Astrocyte (in vitro differentiated cells and primary cell): ENCODE results near the gene NUCB2. TPM values are rescaled to one million over a fixed set of nuclear protein-coding genes. Genes with fewer than 3 reads are reported as not detected.

Source experiments
- DNase-seq: peaks from one replicate; pipeline ENCODE4 v3.0.0-alpha.2; 2010; ENCODE audit warnings: low read depth
- FAIRE-seq: peaks from 2 replicates; lab custom pipeline; 2011; peaks lifted over from hg19 to GRCh38; lab: Jason Lieb, UNC
- H2AFZ ChIP-seq: 2 replicates; pipeline ENCODE4 v1.6.0; 2012; ENCODE audit warnings: low read depth, low read length, inconsistent platforms
- H3K27ac ChIP-seq: 2 replicates; pipeline ENCODE4 v1.5.1; 2011; ENCODE audit warnings: low read depth, low read length, inconsistent platforms
- H3K27me3 ChIP-seq: 2 replicates; pipeline ENCODE4 v1.6.0; 2011; ENCODE audit warnings: low read length, inconsistent platforms; ENCODE audit not compliant: insufficient read depth
- H3K36me3 ChIP-seq: 2 replicates; pipeline ENCODE4 v1.5.1; 2011; ENCODE audit warnings: low read length, inconsistent platforms; ENCODE audit not compliant: insufficient read depth
- H3K4me1 ChIP-seq: 2 replicates; pipeline ENCODE4 v1.5.1; 2011; ENCODE audit warnings: low read length, inconsistent platforms; ENCODE audit not compliant: insufficient read depth
- H3K4me2 ChIP-seq: 2 replicates; pipeline ENCODE4 v1.6.0; 2012; ENCODE audit warnings: low read length, inconsistent platforms
- H3K4me3 ChIP-seq: 2 replicates; pipeline ENCODE4 v1.5.1; 2011; ENCODE audit warnings: low read depth, mild to moderate bottlenecking, low read length, inconsistent platforms; ENCODE audit not compliant: insufficient read depth
- H3K79me2 ChIP-seq: 2 replicates; pipeline ENCODE4 v1.6.0; 2012; ENCODE audit warnings: mild to moderate bottlenecking, low read length, inconsistent platforms; ENCODE audit not compliant: insufficient read depth
- H3K9ac ChIP-seq: 2 replicates; pipeline ENCODE4 v1.6.0; 2012; ENCODE audit warnings: mild to moderate bottlenecking, low read length, inconsistent platforms
- H3K9me3 ChIP-seq: 2 replicates; pipeline ENCODE4 v1.5.1; 2012; ENCODE audit warnings: low read depth, mild to moderate bottlenecking, low read length, inconsistent platforms; ENCODE audit not compliant: insufficient read depth
- H4K20me1 ChIP-seq: 2 replicates; pipeline ENCODE4 v1.6.0; 2012; ENCODE audit warnings: low read length, inconsistent platforms; ENCODE audit not compliant: insufficient read depth
- H3K27ac Mint-ChIP-seq: one replicate; pipeline ENCODE4 v1.8.0; 2021; ENCODE audit warnings: mild to moderate bottlenecking, mixed read lengths; ENCODE audit not compliant: unreplicated experiment
- H3K27me3 Mint-ChIP-seq: one replicate; pipeline ENCODE4 v1.8.0; 2021; ENCODE audit warnings: low read depth, mixed read lengths; ENCODE audit not compliant: unreplicated experiment
- H3K36me3 Mint-ChIP-seq: one replicate; pipeline ENCODE4 v1.8.0; 2021; ENCODE audit warnings: low read depth, mixed read lengths; ENCODE audit not compliant: unreplicated experiment
- H3K4me1 Mint-ChIP-seq: one replicate; pipeline ENCODE4 v1.8.0; 2021; ENCODE audit warnings: low read depth, mixed read lengths; ENCODE audit not compliant: unreplicated experiment
- H3K4me3 Mint-ChIP-seq: one replicate; pipeline ENCODE4 v1.8.0; 2021; ENCODE audit warnings: mild to moderate bottlenecking, moderate library complexity, mixed read lengths; ENCODE audit not compliant: unreplicated experiment
- H3K9me3 Mint-ChIP-seq: one replicate; pipeline ENCODE4 v1.8.0; 2021; ENCODE audit warnings: mild to moderate bottlenecking, mixed read lengths; ENCODE audit not compliant: unreplicated experiment
- EZH2 ChIP-seq: IDR thresholded peaks from 2 replicates; pipeline ENCODE4 v1.6.1; 2012; ENCODE audit warnings: mild to moderate bottlenecking, low read length, inconsistent platforms; ENCODE audit not compliant: insufficient read depth
- total RNA-seq: library from RNA; stranded (reverse); gene quantifications from 2 replicates; pipeline ENCODE4 v1.2.1, GENCODE V29; 2021
- TF ChIP-seq, protein P1 (sequence below): IDR thresholded peaks from 2 replicates; pipeline ENCODE4 v1.5.1; 2011; ENCODE audit warnings: low read depth, mild to moderate bottlenecking, inconsistent platforms, low read length, moderate library complexity; ENCODE audit not compliant: insufficient read depth

NUCB2 gene
- total RNA-seq, 1 donor from 2014 or later: 71.2 TPM

DNA sequence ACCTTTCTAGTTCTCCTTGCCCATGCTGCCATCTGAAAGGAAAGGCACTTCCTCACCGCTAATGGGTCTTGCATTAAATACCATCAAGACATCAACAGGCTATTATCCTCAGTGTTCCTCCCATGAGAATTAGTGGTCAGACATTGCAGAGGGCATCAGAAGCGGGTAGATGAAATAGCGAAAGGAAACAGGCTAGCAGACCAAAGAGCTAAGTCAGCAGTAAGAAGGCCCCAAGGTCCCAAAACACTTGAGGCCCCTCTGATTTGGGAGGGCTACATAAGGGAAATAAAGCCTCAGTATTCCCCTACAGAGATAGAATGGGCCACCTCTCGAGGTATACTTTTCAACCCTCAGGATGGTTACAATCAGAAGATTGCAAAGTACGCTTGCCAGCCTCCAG is 99.0 kb downstream of the NUCB2 start:
- no peaks in the 10 kb centered on the region for H3K36me3 ChIP-seq
- H3K36me3 Mint-ChIP-seq: peaks cover 43% of the 10 kb centered on the region
- no peak overlapping the region for H3K4me2 ChIP-seq
- H3K4me1 Mint-ChIP-seq: no peaks in the 10 kb centered on the region
- DNase-seq (no peak), FAIRE-seq (no peak)
- no peak overlapping the region for H2AFZ ChIP-seq
- peaks cover 1% of the 10 kb centered on the region for H3K4me1 ChIP-seq
- no peak overlapping the region for H3K27ac ChIP-seq
- H3K27me3 ChIP-seq: no peaks in the 10 kb centered on the region
- peaks cover 31% of the 10 kb centered on the region for H3K9me3 ChIP-seq
- no peaks in the 10 kb centered on the region for H3K27me3 Mint-ChIP-seq
- no peaks in the 10 kb centered on the region for H4K20me1 ChIP-seq
- no peak overlapping the region for H3K4me3 Mint-ChIP-seq
- H3K9me3 Mint-ChIP-seq: peaks cover 46% of the 10 kb centered on the region
- TF ChIP-seq, protein P1, sequence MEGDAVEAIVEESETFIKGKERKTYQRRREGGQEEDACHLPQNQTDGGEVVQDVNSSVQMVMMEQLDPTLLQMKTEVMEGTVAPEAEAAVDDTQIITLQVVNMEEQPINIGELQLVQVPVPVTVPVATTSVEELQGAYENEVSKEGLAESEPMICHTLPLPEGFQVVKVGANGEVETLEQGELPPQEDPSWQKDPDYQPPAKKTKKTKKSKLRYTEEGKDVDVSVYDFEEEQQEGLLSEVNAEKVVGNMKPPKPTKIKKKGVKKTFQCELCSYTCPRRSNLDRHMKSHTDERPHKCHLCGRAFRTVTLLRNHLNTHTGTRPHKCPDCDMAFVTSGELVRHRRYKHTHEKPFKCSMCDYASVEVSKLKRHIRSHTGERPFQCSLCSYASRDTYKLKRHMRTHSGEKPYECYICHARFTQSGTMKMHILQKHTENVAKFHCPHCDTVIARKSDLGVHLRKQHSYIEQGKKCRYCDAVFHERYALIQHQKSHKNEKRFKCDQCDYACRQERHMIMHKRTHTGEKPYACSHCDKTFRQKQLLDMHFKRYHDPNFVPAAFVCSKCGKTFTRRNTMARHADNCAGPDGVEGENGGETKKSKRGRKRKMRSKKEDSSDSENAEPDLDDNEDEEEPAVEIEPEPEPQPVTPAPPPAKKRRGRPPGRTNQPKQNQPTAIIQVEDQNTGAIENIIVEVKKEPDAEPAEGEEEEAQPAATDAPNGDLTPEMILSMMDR: no peak
- TF ChIP-seq EZH2: no peak
- H3K9ac ChIP-seq: no peak overlapping the region
- H3K79me2 ChIP-seq: no peaks in the 10 kb centered on the region
- no peak overlapping the region for H3K27ac Mint-ChIP-seq
- H3K4me3 ChIP-seq: no peak overlapping the region

DNA sequence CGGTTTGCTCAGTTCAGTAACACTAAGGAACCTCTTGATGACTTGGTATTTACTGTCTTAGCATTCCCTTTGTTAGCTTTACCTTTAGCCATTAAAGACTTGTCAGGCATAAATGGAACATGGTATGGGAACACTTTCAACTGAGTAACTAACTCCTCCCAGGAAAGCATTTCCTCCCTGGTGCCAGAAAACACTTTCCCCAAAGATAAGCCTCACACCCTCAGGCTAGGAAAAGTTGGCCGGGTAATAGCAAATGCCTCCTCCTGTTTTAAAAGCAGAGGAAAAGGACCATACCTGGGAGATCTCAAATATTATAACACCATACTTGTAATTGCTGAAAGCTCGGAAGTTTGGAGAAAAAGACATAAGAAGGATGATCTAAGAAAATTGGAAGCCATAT is 100.0 kb downstream of the NUCB2 start:
- peaks cover 38% of the 10 kb centered on the region for H3K9me3 Mint-ChIP-seq
- no peak for FAIRE-seq

DNA sequence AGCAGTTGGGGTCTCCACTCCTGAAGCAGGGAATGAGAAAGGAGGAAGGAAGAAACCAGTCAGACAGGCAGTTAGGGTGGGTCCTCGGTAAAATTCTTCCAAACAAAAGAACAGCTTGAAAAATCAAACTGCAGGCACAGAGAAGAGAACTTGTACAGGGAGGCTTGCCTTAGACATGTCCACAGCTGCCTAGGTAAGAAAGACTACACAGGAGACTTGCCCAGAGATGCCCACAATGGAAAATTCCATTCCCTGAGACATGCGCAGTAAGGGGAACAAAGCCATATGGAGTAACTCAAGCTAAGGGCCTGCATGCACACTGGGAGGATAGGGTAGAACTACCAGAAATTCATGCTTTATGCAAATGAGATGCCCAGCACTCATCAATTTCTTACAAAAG is 102.1 kb downstream of the NUCB2 start:
- DNase-seq: no peak
- Histone ChIP-seq H2AFZ (no peak overlapping the region), H3K36me3 (no peaks in the 10 kb centered on the region), H3K9ac (no peak overlapping the region), H3K27ac (no peak overlapping the region), H4K20me1 (no peaks in the 10 kb centered on the region), H3K4me1 (peaks cover 19% of the 10 kb centered on the region), H3K4me3 (no peak overlapping the region), H3K9me3 (peaks cover 6% of the 10 kb centered on the region), H3K27me3 (no peaks in the 10 kb centered on the region), H3K79me2 (no peaks in the 10 kb centered on the region), H3K4me2 (no peak overlapping the region)
- no peaks in the 10 kb centered on the region for H3K27me3 Mint-ChIP-seq
- TF ChIP-seq EZH2: no peak
- TF ChIP-seq, protein P1: no peak
- peaks cover 21% of the 10 kb centered on the region for H3K9me3 Mint-ChIP-seq
- no peak overlapping the region for H3K4me3 Mint-ChIP-seq
- peaks cover 16% of the 10 kb centered on the region for H3K36me3 Mint-ChIP-seq
- peaks cover 22% of the 10 kb centered on the region for H3K4me1 Mint-ChIP-seq
- no peak for FAIRE-seq
- no peak overlapping the region for H3K27ac Mint-ChIP-seq

More for the DNA sequence above, 100.0 kb downstream of the NUCB2 start:
- no peak overlapping the region for H3K4me3 ChIP-seq
- no peak overlapping the region for H3K27ac ChIP-seq
- H3K4me2 ChIP-seq: no peak overlapping the region
- H2AFZ ChIP-seq: no peak overlapping the region
- H3K9ac ChIP-seq: no peak overlapping the region
- no peak for TF ChIP-seq EZH2
- TF ChIP-seq, protein P1: no peak
- H3K4me1 Mint-ChIP-seq: peaks cover 8% of the 10 kb centered on the region
- H3K27me3 ChIP-seq: no peaks in the 10 kb centered on the region
- peaks cover 23% of the 10 kb centered on the region for H3K9me3 ChIP-seq
- no peaks in the 10 kb centered on the region for H3K36me3 ChIP-seq
- H4K20me1 ChIP-seq: no peaks in the 10 kb centered on the region
- no peaks in the 10 kb centered on the region for H3K27me3 Mint-ChIP-seq
- H3K79me2 ChIP-seq: no peaks in the 10 kb centered on the region
- H3K36me3 Mint-ChIP-seq: peaks cover 35% of the 10 kb centered on the region
- no peak for DNase-seq
- H3K4me3 Mint-ChIP-seq: no peak overlapping the region
- no peak overlapping the region for H3K27ac Mint-ChIP-seq
- H3K4me1 ChIP-seq: peaks cover 10% of the 10 kb centered on the region
